ENCODE measurements around the gene TTC1. TPM values are rescaled to one million over a fixed set of nuclear protein-coding genes. Genes with fewer than 3 reads are reported as not detected.
"Not testable (repeated sequence)": the region's sequence is repeated elsewhere in the genome, so short reads cannot be mapped to it uniquely, and the experiment has no call there.

TTC1 gene
- total RNA-seq, 1 experiment from 2014 or later, result 57.1 TPM

GRCh38 chr5:159987031-159987674 lies 21.8 kb upstream of the TTC1 start:
- in situ Hi-C loops (cut with HindIII; ENCODE audit: low pct_unique_long_range_greater_than_20kb, low sequenced_read_pairs), result no loop called here
- DNase-seq (ENCODE audit: low read depth, low spot score), result peak; percentile 62

GRCh38 chr5:159990506-159990905 lies 18.4 kb upstream of the TTC1 start:
- in situ Hi-C loops (cut with HindIII; ENCODE audit: low pct_unique_long_range_greater_than_20kb, low sequenced_read_pairs), result no loop called here
- DNase-seq (ENCODE audit: low read depth, low spot score), result peak; percentile 21

DNA sequence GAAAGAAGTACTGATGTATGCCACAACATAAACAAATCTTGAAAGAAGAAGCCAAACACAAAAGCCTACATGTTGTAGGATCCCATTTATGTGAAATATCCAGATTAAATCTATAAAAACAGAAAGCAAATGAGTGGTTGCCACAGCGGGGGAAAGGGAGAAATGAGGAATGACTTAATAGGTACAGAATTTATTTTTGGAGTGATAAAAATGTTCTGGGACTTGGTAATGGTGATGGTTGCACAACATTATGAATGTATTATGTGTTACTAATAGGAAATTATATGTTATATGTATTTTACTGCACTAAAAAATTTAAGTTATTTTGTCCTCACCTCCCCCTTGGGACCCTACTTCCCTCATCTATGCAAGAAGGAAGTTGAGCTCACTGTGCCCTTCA lies 16.4 kb upstream of the TTC1 start:
- DNase-seq (ENCODE audit: low read depth, low spot score), result no peak
- in situ Hi-C loops (cut with HindIII; ENCODE audit: low pct_unique_long_range_greater_than_20kb, low sequenced_read_pairs), result no loop called here

- in situ Hi-C loops (cut with HindIII; ENCODE audit: low pct_unique_long_range_greater_than_20kb, low sequenced_read_pairs), result no loop called here
- no peak for DNase-seq (ENCODE audit: low read depth, low spot score)
These were observed 15.7 kb upstream of the TTC1 start for GRCh38 chr5:159993194-159993593.

- no peak for DNase-seq (ENCODE audit: low read depth, low spot score)
- in situ Hi-C loops (cut with HindIII; ENCODE audit: low pct_unique_long_range_greater_than_20kb, low sequenced_read_pairs), result no loop called here
These were observed 13.0 kb upstream of the TTC1 start for GRCh38 chr5:159995907-159996306.

DNA sequence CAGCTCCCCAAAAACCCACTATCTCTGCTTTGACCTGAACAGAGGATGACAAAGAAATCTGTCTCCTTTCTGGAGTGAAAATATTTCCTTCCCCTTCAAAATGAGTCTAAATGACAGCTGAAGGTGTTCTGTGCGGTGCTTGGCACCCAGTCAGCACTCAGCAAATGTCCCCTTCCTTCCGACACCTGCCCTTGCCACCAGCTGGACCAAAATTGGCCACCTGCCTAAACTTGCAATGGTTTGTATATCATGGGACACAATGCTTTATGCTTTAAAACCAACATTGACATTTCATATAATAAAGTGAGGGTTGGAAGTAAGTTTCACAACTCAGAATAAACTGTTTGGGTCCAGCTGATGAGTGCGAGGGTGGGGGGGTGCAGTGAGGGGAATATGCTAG lies 7.5 kb upstream of the TTC1 start:
- in situ Hi-C loops (cut with HindIII; ENCODE audit: low pct_unique_long_range_greater_than_20kb, low sequenced_read_pairs), result no loop called here
- DNase-seq (ENCODE audit: low read depth, low spot score), result no peak

GRCh38 chr5:160007514-160007913 lies 1.4 kb upstream of the TTC1 start:
- no peak for DNase-seq (ENCODE audit: low read depth, low spot score)
- in situ Hi-C loops (cut with HindIII; ENCODE audit: low pct_unique_long_range_greater_than_20kb, low sequenced_read_pairs), result no loop called here

GRCh38 chr5:160008529-160008876 lies 436 bp upstream of the TTC1 start:
- in situ Hi-C loops (cut with HindIII; ENCODE audit: low pct_unique_long_range_greater_than_20kb, low sequenced_read_pairs); DNase-seq (ENCODE audit: low read depth, low spot score): not testable (repeated sequence)

- no peak for DNase-seq (ENCODE audit: low read depth, low spot score)
- in situ Hi-C loops (cut with HindIII; ENCODE audit: low pct_unique_long_range_greater_than_20kb, low sequenced_read_pairs), result no loop called here
These were observed 651 bp downstream of the TTC1 start for GRCh38 chr5:160009591-160009989.

DNA sequence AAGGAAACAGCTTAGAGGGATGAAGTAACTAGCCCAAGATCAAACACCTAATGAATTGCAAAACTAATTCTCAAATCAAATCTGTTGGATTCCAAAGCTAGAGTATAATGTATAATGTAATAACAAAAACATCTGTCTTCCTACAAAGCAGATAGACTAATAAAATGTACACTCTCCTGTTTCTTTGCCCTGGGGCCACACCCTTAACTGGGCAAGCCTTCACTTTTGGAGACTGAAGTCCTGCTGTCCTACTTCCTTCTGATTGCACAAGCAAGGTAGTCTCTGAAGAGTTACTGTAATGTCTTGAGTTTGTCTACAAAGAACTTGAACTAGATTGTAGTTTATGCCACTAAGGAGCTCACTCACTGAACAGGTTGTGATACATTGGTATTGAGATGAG lies 2.5 kb downstream of the TTC1 start:
- in situ Hi-C loops (cut with HindIII; ENCODE audit: low pct_unique_long_range_greater_than_20kb, low sequenced_read_pairs), result no loop called here
- no peak for DNase-seq (ENCODE audit: low read depth, low spot score)

DNA sequence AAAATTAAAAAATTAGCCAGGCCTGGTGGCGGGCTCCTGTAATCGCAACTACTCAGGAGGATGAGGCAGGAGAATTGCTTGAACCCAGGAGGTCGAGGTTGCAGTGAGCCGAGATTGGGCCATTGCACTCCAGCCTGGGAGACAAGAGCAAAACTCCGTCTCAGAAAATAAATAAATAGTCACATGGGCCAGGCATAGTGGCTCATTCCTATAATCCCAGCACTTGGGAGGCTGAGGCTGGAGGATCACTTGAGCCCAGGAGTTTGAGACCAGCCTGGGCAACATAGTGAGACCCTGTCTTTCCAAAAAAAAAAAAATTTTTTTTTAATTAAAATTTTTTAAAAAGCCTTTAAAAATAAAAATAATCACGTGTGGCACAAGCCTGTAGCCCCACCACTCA lies 5.3 kb downstream of the TTC1 start:
- in situ Hi-C loops (cut with HindIII; ENCODE audit: low pct_unique_long_range_greater_than_20kb, low sequenced_read_pairs), result not testable (repeated sequence)

DNA sequence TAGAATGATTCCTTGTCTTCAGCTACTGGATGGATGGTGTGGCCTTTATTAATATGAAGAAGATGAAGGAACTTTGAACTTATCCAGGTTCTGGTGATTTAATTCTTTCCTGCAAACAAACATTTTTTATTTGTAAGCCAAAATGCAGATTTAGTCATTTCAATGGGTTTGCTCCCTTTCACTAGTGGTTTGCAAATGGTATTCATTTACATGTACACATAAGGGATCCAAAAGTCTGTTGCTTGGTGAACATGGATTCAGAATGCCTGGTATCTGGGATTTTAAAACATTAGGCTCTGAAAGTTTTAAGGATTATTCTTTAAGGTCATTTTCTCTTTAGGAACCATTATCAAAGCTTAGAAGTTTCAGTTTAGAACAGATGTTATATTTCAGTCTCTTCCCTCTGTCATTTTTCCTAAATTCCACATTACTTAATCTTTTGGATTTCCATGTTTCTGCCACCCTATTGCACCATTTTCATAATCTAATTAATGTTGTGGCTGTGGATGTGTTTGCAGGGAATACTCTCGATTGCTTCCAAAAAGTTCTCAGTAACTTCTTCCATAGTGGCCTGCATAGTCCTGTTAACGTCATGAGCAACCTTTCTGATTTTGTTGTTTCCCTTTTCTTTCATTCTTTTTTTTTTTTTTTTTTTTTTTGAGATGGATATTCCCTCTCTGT lies 10.1 kb downstream of the TTC1 start:
- in situ Hi-C loops (cut with HindIII; ENCODE audit: low pct_unique_long_range_greater_than_20kb, low sequenced_read_pairs), result no loop called here
- no peak for DNase-seq (ENCODE audit: low read depth, low spot score)

More for the DNA sequence above, 5.3 kb downstream of the TTC1 start:
- not testable (repeated sequence) for DNase-seq (ENCODE audit: low read depth, low spot score)

DNA sequence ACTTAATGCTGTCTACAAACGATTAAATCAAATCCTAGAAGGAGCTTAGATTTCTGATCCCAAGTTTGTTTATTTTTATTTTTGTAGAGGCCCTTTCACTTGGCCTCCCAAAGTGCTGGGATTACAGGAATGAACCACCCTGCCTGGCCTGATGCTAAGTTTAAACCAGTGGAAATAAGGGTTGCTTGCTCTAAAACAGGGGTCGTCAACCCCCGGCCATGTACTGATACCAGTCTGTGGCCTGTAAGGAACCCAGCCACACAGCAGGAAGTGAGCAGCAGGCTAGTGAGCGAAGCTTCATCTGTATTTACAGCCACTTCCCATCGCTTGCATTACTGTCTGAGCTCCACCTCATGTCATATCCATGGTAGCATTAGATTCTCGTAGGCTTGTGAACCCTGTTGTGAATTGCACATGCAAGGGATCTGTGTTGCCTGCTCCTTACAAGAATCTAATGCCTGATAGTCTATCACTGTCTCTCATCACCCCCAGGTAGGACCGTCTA lies 11.4 kb downstream of the TTC1 start:
- no peak for DNase-seq (ENCODE audit: low read depth, low spot score)
- in situ Hi-C loops (cut with HindIII; ENCODE audit: low pct_unique_long_range_greater_than_20kb, low sequenced_read_pairs), result no loop called here

DNA sequence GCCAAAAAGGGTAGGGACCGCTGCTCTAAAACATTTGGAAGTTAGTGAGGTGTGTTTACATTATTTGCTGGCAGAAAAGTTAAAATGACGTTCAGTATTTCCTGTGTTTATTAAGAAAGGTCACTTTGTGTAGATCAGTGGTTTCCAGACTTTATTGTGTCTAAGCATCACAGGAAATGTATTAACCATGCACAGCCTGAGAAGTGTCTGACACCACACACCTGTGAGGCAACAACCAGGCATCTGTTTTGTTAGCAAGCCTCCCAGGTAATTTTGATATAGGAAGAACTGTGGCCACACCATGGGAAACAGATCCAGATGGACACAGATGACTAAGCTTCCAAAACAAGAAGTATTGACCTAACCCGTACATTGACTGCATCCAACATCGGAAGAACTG lies 12.0 kb downstream of the TTC1 start:
- DNase-seq (ENCODE audit: low read depth, low spot score), result no peak
- in situ Hi-C loops (cut with HindIII; ENCODE audit: low pct_unique_long_range_greater_than_20kb, low sequenced_read_pairs), result no loop called here

- peak; percentile 67 for DNase-seq (ENCODE audit: low read depth, low spot score)
- in situ Hi-C loops (cut with HindIII; ENCODE audit: low pct_unique_long_range_greater_than_20kb, low sequenced_read_pairs), result no loop called here
These were observed 13.0 kb downstream of the TTC1 start for GRCh38 chr5:160021831-160022446.

DNA sequence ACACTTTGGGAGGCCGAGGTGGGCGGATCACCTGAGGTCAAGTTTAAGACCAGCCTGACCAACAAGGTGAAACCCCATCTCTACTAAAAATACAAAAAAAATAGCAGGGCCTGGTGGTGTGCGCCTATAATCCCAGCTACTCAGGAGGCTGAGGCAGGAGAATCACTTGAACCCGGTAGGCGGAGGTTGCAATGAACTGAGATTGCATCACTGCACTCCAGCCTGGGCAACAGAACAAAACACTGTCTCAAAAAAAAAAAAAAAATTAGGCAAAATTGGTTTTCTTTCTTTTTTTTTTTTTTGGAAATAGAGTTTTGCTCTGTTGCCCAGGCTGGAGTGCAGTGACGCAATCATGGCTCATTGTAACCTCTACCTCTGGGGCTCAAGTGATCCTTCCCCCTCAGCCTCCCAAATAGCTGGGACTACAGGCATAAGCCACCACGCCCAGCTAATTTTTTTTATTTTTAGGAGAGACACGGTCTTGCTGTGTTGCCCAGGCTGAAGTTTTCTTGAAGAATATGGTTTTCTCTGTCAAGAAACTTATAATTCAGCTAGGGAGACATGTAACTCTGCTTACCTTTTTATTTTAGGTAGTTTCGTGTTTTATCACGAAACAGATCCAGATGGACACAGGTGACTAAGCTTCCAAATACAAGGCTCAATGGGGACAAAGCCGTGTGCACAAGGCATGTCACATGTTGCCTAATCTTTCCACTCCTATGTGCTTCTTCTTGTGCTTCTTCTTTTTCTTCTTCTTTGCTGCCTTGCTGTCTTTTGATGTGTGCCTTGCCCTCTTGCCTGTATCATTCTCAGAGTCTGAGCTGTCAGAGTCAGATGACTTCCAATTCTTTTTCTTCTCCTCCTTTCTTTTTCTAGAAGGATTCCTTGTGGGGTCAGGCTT lies 14.3 kb downstream of the TTC1 start:
- no peak for DNase-seq (ENCODE audit: low read depth, low spot score)
- in situ Hi-C loops (cut with HindIII; ENCODE audit: low pct_unique_long_range_greater_than_20kb, low sequenced_read_pairs), result no loop called here

DNA sequence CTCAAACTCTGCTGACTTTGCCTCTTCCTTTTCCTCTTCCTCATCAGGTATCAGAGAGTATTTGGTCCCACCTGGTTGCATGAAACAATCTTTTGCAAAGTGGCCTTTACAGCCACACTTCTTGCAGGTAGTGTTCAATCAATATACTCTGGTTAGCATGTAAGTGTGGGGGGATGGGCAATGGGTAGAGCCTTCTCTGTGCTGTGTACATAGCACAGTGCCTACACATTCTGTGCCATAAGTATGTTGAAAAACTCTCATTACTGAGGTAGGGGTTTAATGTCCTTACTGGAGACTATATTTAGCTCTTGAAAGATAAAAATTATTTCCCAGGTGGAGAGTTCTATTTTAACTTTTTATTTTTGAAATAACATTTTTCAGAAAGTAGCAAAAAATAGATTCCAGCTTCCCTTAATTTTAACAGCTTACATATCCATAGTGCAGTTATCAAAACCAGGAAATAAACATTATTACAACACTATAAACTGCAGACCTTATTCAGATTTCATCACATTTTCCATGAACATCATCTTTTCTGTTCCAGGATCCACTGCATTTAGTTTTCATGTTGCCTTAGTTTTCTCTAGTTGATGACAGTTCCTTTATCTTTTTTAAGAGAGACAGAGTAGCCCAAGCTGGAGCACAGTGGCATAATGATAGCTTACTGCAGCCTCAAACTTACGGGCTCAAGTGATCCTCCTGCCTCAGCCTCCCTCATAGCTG lies 15.1 kb downstream of the TTC1 start:
- in situ Hi-C loops (cut with HindIII; ENCODE audit: low pct_unique_long_range_greater_than_20kb, low sequenced_read_pairs), result no loop called here

More for the DNA sequence above, 15.1 kb downstream of the TTC1 start:
- DNase-seq (ENCODE audit: low read depth, low spot score), result no peak

Measured in SK-MEL-5 (cell line).